ENCODE measurements around the gene FRMD6. TPM values are rescaled to one million over a fixed set of nuclear protein-coding genes. Genes with fewer than 3 reads are reported as not detected.

The FRMD6 gene
- total and polyA plus RNA-seq, 10 of the 15 experiments (the other 5 are each of a cell fraction or from before 2014, with no cell fraction given), result 0.86 to 7.8 (median 3.3) TPM

DNA sequence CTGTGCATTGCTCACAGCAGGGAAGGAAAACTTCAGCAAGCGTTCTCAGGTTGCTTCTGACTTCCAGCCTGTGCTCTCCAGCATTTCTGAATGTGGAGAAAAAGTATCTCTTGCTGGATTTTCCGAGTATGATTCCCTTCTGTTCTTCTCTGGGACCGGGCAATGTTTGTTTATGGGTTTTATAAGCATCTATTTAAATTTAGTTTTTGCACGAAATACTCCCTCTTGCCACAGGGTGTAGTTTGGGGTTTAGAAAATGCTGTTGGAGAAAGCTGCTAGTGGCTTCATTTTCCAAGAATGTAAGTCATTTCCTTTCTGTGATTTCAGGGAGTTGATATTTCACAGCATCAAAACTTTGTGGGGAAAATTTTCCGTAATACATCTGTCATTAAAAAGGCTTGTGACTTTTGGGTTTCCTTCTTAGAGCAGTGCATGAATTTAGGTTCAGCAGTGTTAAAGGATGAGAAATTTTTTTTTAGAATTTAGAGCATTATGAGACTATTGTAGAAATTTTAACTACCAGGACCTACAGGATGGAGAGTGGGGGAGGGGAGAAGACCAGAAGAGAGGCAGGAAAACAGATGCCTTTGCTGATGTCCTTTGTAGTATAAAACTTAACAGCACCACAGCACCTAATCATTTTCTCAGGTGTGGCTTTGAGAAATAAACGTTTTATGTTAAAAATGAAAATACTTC, 1.5 kb downstream of the FRMD6 start:
- no peak for FAIRE-seq
- RAD21 ChIA-PET (ENCODE audit: unreplicated experiment), result no interaction called here
- POLR2A ChIA-PET, result no interaction called here
- no peaks in the 10 kb centered on the region for H3K79me2 ChIP-seq (ENCODE audit: control insufficient read depth, insufficient read depth, low read length)
- in situ Hi-C loops (cut with MboI) (no loop called here), intact Hi-C loops (cut with micrococcal nuclease; ENCODE audit: unreplicated experiment) (loop anchor here (2.0 to 10.0 kb wide), 5 partner anchors 96 to 371 kb away; partner anchors contain the start of gene RTRAF)
- H3K27ac ChIP-seq (ENCODE audit: control insufficient read depth, insufficient read depth), result no peak overlapping the region
- ATAC-seq, result no peak
- H3K27me3 ChIP-seq (replicated peaks in 1 of 2; ENCODE audit: control insufficient read depth in 2 of 2, insufficient read depth in 2 of 2, low read length in 1 of 2), result peaks cover 3 to 10% of the 10 kb centered on the region in 2 experiments; a peak in 3 of 4 replicates
- H3K4me3 ChIP-seq, result peak overlapping the region; percentile 84; the same call in 1 of the 2 replicates
- CTCF ChIA-PET, result interaction anchor here (0.7 to 2.2 kb wide), 5 partner anchors 8 to 370 kb away, joined by 3 to 4 read pairs (median 3); no protein-coding TSS in a partner anchor
- SMC1A ChIA-PET (ENCODE audit: uncharacterized antibody, unreplicated experiment), result interaction anchor here (0.6 kb wide), 1 partner anchor 33 kb away, joined by 3 read pairs; no protein-coding TSS in a partner anchor
- no peak overlapping the region; the same call in 1 of the 2 replicates for H3K4me2 ChIP-seq (ENCODE audit: control insufficient read depth, insufficient read depth)
- H3K9ac ChIP-seq (ENCODE audit: control insufficient read depth, insufficient read depth, low read length), result no peak overlapping the region
- BruUV-seq (replicated peaks), result no TSS peak
- DNase-seq (ENCODE audit: low read depth, low spot score), result no peak
- no peaks in the 10 kb centered on the region for H3K9me3 ChIP-seq (replicated peaks; ENCODE audit: control insufficient read depth, insufficient read depth, low read length)
- WGBS (ENCODE audit: insufficient coverage, insufficient replicate concordance, low lambda C conversion rate, missing lambda C conversion rate), result 18% methylated on average over 6 of the region's 6 CpGs
- H3K4me1 ChIP-seq (ENCODE audit: control insufficient read depth, insufficient read depth, low read length), result no peaks in the 10 kb centered on the region
- TF ChIP-seq BMI1 (IDR thresholded peaks at IDR 0.05; ENCODE audit: borderline replicate concordance) (0 out of 2 replicates have a peak, but pooled peaks have one; percentile 19), POLR2AphosphoS2 (IDR thresholded peaks at IDR 0.05; ENCODE audit: low read depth, low read length) (no peak), RAD21 (IDR thresholded peaks at IDR 0.05; ENCODE audit: insufficient read depth, low read depth, low read length) (peak; percentile 22; the same call in 1 of the 2 replicates), ESRRA (IDR thresholded peaks at IDR 0.05; ENCODE audit: low read length) (no peak), SIN3A (IDR thresholded peaks at IDR 0.05; ENCODE audit: low read depth, low read length) (no peak)
- no peak overlapping the region for H2AFZ ChIP-seq (ENCODE audit: control insufficient read depth, low read depth, low read length)
- H4K20me1 ChIP-seq (ENCODE audit: control insufficient read depth, insufficient read depth), result no peaks in the 10 kb centered on the region
- no peaks in the 10 kb centered on the region for H3K36me3 ChIP-seq (ENCODE audit: control insufficient read depth in 2 of 2, insufficient read depth in 2 of 2, low read length in 1 of 2)
